Cardiac muscle cell (in vitro differentiated cells and primary cell): ENCODE results near the gene LIN52. TPM values are rescaled to one million over a fixed set of nuclear protein-coding genes. Genes with fewer than 3 reads are reported as not detected.

ENCODE experiments used
- DNase-seq, 2 donors: peaks; one replicate each; pipeline versions ENCODE4 v3.0.0 to v3.0.0-alpha.2; 2010 to 2017; ENCODE audit warnings: low read depth in 1 of 2, low spot score in 1 of 2
- H3K27ac ChIP-seq: fragments of 200-600 bp; sonication (generic); 2 replicates; pipeline ENCODE4 v1.5.1; 2016
- H3K27me3 ChIP-seq: fragments of 200-600 bp; sonication (generic); 2 replicates; pipeline ENCODE4 v1.6.0; 2016; ENCODE audit warnings: control low read depth
- H3K36me3 ChIP-seq: fragments of 200-600 bp; sonication (generic); 2 replicates; pipeline ENCODE4 v1.5.1; 2016; ENCODE audit warnings: control low read depth
- H3K4me1 ChIP-seq: fragments of 200-600 bp; sonication (generic); 2 replicates; pipeline ENCODE4 v1.8.1; 2017; ENCODE audit warnings: low read depth, mild to moderate bottlenecking, mixed run types
- H3K4me3 ChIP-seq: fragments of 200-600 bp; sonication (generic); 2 replicates; pipeline ENCODE4 v1.5.1; 2016; ENCODE audit warnings: mild to moderate bottlenecking
- H3K9me3 ChIP-seq: fragments of 200-600 bp; sonication (generic); 2 replicates; pipeline ENCODE4 v1.5.1; 2017; ENCODE audit warnings: low read depth, mild to moderate bottlenecking, control low read depth
- CTCF ChIP-seq: IDR thresholded peaks from 2 replicates; pipeline ENCODE4 v1.5.1; 2012; ENCODE audit warnings: low read depth, mild to moderate bottlenecking, low read length
- polyA plus RNA-seq: library from polyadenylated mRNA; unstranded; fragments of >200 nt; fragmentation: Nextera tagmentation; extraction: Ambion mirVana; gene quantifications from 2 replicates; pipeline ENCODE4 v1.2.1, GENCODE V29; 2016
- total RNA-seq: library from RNA; depleted of rRNA; stranded (reverse); fragments of >200 nt; gene quantifications from 2 replicates; pipeline ENCODE4 v1.2.3, GENCODE V29; 2016

Gene LIN52
- total and polyA plus RNA-seq, 2 experiments from 2014 or later: 8.1 to 12.6 TPM

DNA sequence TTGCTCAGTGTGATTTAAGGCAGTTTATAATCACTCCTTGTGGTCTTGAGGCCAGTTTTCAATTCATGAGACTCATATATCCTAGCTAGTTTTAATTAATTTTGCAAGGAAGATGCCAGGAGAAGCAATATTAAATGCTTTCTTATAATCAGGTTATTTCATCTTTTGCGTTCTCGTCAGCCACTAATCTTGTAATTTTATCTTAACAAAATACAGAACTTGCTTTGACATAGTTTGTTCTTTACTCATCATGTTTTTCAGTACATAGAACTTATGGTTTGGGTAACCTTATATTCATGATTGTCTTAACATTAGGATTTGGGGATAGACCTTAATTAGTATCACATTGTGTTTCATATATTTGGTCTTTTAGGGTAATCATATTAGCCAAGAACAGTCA, 76.0 kb downstream of the LIN52 start:
- no peaks in the 10 kb centered on the region for H3K27me3 ChIP-seq
- no peak for DNase-seq
- H3K9me3 ChIP-seq: no peaks in the 10 kb centered on the region
- TF ChIP-seq CTCF: no peak
- H3K4me1 ChIP-seq: peaks cover 7% of the 10 kb centered on the region
- H3K27ac ChIP-seq: no peak overlapping the region
- no peaks in the 10 kb centered on the region for H3K36me3 ChIP-seq
- H3K4me3 ChIP-seq: no peak overlapping the region

DNA sequence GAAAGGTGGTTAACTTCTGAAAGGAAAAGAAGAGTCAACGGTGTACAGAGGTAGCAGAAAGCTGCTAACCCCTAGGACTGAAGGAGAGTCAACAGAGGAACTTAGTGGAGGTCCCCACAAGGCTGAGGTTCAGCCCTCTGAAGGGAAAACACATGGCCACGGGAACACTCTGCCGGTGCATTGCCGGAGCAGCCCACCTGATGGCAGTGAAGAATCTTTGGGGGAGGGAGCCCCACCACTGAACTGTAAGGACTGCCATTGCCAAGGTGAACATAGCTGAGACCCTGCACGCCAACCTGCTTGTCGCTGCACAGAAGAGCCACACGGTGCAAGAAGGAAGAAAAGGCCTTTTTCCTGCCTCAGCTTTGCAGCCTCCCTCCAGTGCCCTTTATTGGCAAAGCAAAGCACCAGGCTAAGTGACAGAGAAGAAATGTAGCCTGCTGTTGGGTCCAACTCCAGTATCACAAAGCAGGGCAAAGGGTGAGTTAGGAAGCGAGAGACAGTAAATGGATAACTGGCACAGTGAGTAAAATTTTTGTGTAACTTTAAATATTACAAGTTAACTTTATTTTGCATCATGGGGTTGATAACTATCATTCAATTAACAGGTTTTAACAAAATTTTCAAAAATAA, 76.9 kb downstream of the LIN52 start:
- Histone ChIP-seq H3K36me3 (no peaks in the 10 kb centered on the region), H3K9me3 (no peaks in the 10 kb centered on the region), H3K27ac (no peak overlapping the region), H3K4me1 (peaks cover 5% of the 10 kb centered on the region), H3K4me3 (no peak overlapping the region), H3K27me3 (no peaks in the 10 kb centered on the region)
- TF ChIP-seq CTCF: no peak
- DNase-seq: no peak

- no peaks in the 10 kb centered on the region for H3K9me3 ChIP-seq
- DNase-seq: no peak
- no peaks in the 10 kb centered on the region for H3K36me3 ChIP-seq
- no peak overlapping the region for H3K4me3 ChIP-seq
- no peak for TF ChIP-seq CTCF
- H3K27me3 ChIP-seq: no peaks in the 10 kb centered on the region
- H3K4me1 ChIP-seq: no peaks in the 10 kb centered on the region
- H3K27ac ChIP-seq: no peak overlapping the region
These were observed 85.2 kb downstream of the LIN52 start for GRCh38 chr14:74169906-74170305.

DNA sequence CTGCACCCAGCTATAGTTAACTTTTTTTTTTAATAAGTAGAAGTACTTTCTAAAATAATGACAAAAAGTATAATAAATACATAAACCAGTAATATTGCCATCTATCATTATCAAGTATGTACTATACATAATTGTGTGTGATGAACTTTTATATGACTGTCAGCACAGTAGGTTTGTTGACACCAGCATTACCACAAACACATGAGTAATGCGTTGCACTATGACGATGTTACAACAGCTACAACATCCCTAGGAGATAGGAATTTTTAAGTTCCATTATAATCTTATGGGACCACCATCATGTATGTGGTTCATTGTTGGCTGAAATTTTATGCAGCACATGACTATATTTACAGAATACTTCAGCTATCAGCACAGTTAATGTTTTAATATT, 91.6 kb downstream of the LIN52 start:
- peak in 1 of 2 donors; percentile 50 for DNase-seq
- no peaks in the 10 kb centered on the region for H3K4me1 ChIP-seq

GRCh38 chr14:74179856-74180255, 95.1 kb downstream of the LIN52 start:
- Histone ChIP-seq H3K36me3 (no peaks in the 10 kb centered on the region), H3K4me1 (no peaks in the 10 kb centered on the region), H3K27ac (no peak overlapping the region), H3K9me3 (no peaks in the 10 kb centered on the region), H3K27me3 (no peaks in the 10 kb centered on the region), H3K4me3 (no peak overlapping the region)
- TF ChIP-seq CTCF: no peak
- no peak for DNase-seq

More for the DNA sequence above, 91.6 kb downstream of the LIN52 start:
- Histone ChIP-seq H3K9me3 (no peaks in the 10 kb centered on the region), H3K4me3 (no peak overlapping the region), H3K36me3 (no peaks in the 10 kb centered on the region), H3K27me3 (no peaks in the 10 kb centered on the region), H3K27ac (no peak overlapping the region)
- no peak for TF ChIP-seq CTCF
